ENCODE measurements around the gene ZCRB1. TPM values are rescaled to one million over a fixed set of nuclear protein-coding genes. Genes with fewer than 3 reads are reported as not detected.

ZCRB1 gene
- total RNA-seq, 2 experiments from 2014 or later: 30.3 to 31.4 TPM

GRCh38 chr12:42362647-42363260 lies 36.9 kb upstream of the ZCRB1 start:
- peaks cover 39% of the 10 kb centered on the region for H3K4me1 Mint-ChIP-seq (ENCODE audit: low read depth)
- ChIA-PET CTCF (no interaction called here), POLR2A (no interaction called here)

GRCh38 chr12:42361909-42362646 lies 36.2 kb upstream of the ZCRB1 start:
- no peak for DNase-seq
- Mint-ChIP-seq H3K9me3 (no peaks in the 10 kb centered on the region), H3K36me3 (ENCODE audit: low read depth) (peaks cover 47% of the 10 kb centered on the region), H3K27me3 (no peaks in the 10 kb centered on the region), H3K27ac (no peak overlapping the region), H3K4me3 (no peak overlapping the region), H3K4me1 (ENCODE audit: low read depth) (peaks cover 43% of the 10 kb centered on the region)
- intact Hi-C loops (cut with DNase I, micrococcal nuclease): no loop called here
- H3K9me3 ChIP-seq (ENCODE audit: control insufficient read depth in 1 of 2, insufficient read depth in 1 of 2, low read length in 2 of 2): no peaks in the 10 kb centered on the region
- peaks cover 15% of the 10 kb centered on the region for H3K36me3 ChIP-seq (ENCODE audit: insufficient read depth, low read length)
- no peaks in the 10 kb centered on the region for H3K27me3 ChIP-seq (ENCODE audit: control insufficient read depth in 1 of 2, insufficient read depth in 2 of 2, low read length in 2 of 2)
- H3K27ac ChIP-seq (ENCODE audit: low read depth in 1 of 2, low read length in 2 of 2): no peak overlapping the region
- no peak for ATAC-seq (ENCODE audit: poor library complexity)
- no peak for TF ChIP-seq CTCF (IDR thresholded peaks at IDR 0.05)
- ChIA-PET CTCF (no interaction called here), POLR2A (no interaction called here)
- no peak overlapping the region for H3K4me3 ChIP-seq (ENCODE audit: low read length)
- peaks cover 4% of the 10 kb centered on the region for H3K4me1 ChIP-seq (ENCODE audit: insufficient read depth, low read length)

More at GRCh38 chr12:42362647-42363260, 36.9 kb upstream of the ZCRB1 start:
- H3K4me1 ChIP-seq (ENCODE audit: insufficient read depth, low read length): peaks cover 4% of the 10 kb centered on the region
- no peak overlapping the region for H3K4me3 ChIP-seq (ENCODE audit: low read length)
- no peak overlapping the region for H3K27ac ChIP-seq (ENCODE audit: low read depth in 1 of 2, low read length in 2 of 2)
- intact Hi-C loops (cut with DNase I, micrococcal nuclease): no loop called here
- H3K36me3 ChIP-seq (ENCODE audit: insufficient read depth, low read length): peaks cover 10% of the 10 kb centered on the region
- H3K27me3 Mint-ChIP-seq: no peaks in the 10 kb centered on the region
- no peaks in the 10 kb centered on the region for H3K9me3 ChIP-seq (ENCODE audit: control insufficient read depth in 1 of 2, insufficient read depth in 1 of 2, low read length in 2 of 2)
- H3K27ac Mint-ChIP-seq: peak overlapping the region; percentile 17
- peaks cover 43% of the 10 kb centered on the region for H3K36me3 Mint-ChIP-seq (ENCODE audit: low read depth)
- no peaks in the 10 kb centered on the region for H3K9me3 Mint-ChIP-seq
- H3K4me3 Mint-ChIP-seq: no peak overlapping the region
- ATAC-seq (ENCODE audit: poor library complexity): peak; percentile 14
- no peak for DNase-seq
- no peak for TF ChIP-seq CTCF (IDR thresholded peaks at IDR 0.05)
- H3K27me3 ChIP-seq (ENCODE audit: control insufficient read depth in 1 of 2, insufficient read depth in 2 of 2, low read length in 2 of 2): no peaks in the 10 kb centered on the region

DNA sequence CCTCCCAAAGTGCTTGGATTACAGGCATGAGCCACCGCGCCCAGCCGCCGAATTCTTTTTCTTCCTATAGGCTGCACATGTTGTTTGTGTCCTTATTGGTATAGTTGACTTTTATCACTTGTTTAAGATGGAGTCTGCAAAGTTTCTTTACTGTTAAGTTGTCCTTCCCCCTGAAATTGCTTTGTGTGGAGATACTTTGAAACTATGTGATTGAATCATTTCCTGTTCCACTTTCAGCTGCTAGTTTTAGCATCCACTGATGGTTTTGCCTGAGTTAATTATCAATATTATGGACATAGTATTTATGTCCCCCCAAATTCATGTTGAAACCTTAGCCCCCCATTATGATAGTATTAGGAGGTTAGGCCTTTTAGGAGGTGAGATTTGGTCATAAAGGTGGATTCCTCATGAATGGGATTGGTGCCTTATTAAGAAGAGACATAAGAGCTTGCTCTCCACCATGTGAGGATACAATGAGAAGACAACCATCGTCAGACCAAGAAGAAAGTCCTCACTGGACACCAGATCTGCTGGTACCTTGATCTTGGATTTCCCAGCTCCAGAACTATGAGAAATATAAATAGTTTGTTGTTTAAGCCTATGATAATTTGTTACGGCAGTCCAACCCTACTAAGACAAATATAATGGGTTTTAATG lies 35.0 kb upstream of the ZCRB1 start:
- Histone ChIP-seq H3K27ac (ENCODE audit: low read depth in 1 of 2, low read length in 2 of 2) (no peak overlapping the region), H3K36me3 (ENCODE audit: insufficient read depth, low read length) (peaks cover 22% of the 10 kb centered on the region), H3K4me3 (ENCODE audit: low read length) (no peak overlapping the region), H3K9me3 (ENCODE audit: control insufficient read depth in 1 of 2, insufficient read depth in 1 of 2, low read length in 2 of 2) (no peaks in the 10 kb centered on the region), H3K4me1 (ENCODE audit: insufficient read depth, low read length) (peaks cover 4% of the 10 kb centered on the region), H3K27me3 (ENCODE audit: control insufficient read depth in 1 of 2, insufficient read depth in 2 of 2, low read length in 2 of 2) (no peaks in the 10 kb centered on the region)
- Mint-ChIP-seq H3K9me3 (no peaks in the 10 kb centered on the region), H3K27me3 (no peaks in the 10 kb centered on the region), H3K27ac (no peak overlapping the region), H3K36me3 (ENCODE audit: low read depth) (peaks cover 54% of the 10 kb centered on the region), H3K4me1 (ENCODE audit: low read depth) (peaks cover 41% of the 10 kb centered on the region), H3K4me3 (no peak overlapping the region)
- CTCF ChIA-PET: interaction anchor here (1.0 kb wide), 1 partner anchor 10 kb away, joined by 3 read pairs; no protein-coding TSS in a partner anchor
- ATAC-seq (ENCODE audit: poor library complexity) (no peak), DNase-seq (no peak)
- POLR2A ChIA-PET: no interaction called here
- no peak for TF ChIP-seq CTCF (IDR thresholded peaks at IDR 0.05)
- intact Hi-C loops (cut with DNase I, micrococcal nuclease): no loop called here

Measured in CD4-positive, alpha-beta T cell (primary cell).